ENCODE data around the gene TP53AIP1. TPM values are rescaled to one million over a fixed set of nuclear protein-coding genes. Genes with fewer than 3 reads are reported as not detected.

Gene TP53AIP1
- total RNA-seq, 1 experiment from 2014 or later: not detected

GRCh38 chr11:128927108-128927461 is 15.6 kb downstream of the TP53AIP1 start:
- Mint-ChIP-seq H3K36me3 (ENCODE audit: insufficient read depth in 1 of 3, low read depth in 3 of 3) (no peaks in the 10 kb centered on the region), H3K4me1 (peaks cover 51 to 56% of the 10 kb centered on the region in 2 experiments), H3K27me3 (ENCODE audit: low read depth) (peaks cover 86% of the 10 kb centered on the region), H3K9me3 (peaks cover 0 to 3% of the 10 kb centered on the region in 2 experiments; a peak in 2 of 5 replicates), H3K4me3 (no peak overlapping the region), H3K27ac (no peak overlapping the region)
- no peak overlapping the region for H3K14ac ChIP-seq (ENCODE audit: insufficient read depth, low read length)
- no peak overlapping the region for H2BK20ac ChIP-seq (ENCODE audit: low read depth, low read length, poor library complexity, severe bottlenecking)
- H3K9me3 ChIP-seq (ENCODE audit: control insufficient read depth, low read depth, low read length): no peaks in the 10 kb centered on the region
- DNase-seq: no peak
- H3K27me3 ChIP-seq (ENCODE audit: insufficient read depth, low read length): peaks cover 19% of the 10 kb centered on the region; the same call in 1 of the 2 replicates
- no peak overlapping the region for H2BK12ac ChIP-seq (ENCODE audit: insufficient read length, low read depth, low read length)
- WGBS (ENCODE audit: extremely low coverage, insufficient read length, low lambda C conversion rate): no CpG with 5 or more reads among the region's 11 CpGs
- H3K4me2 ChIP-seq (ENCODE audit: insufficient read depth, insufficient read length, low read length): no peak overlapping the region
- no peak overlapping the region for H4K5ac ChIP-seq (ENCODE audit: insufficient read length, low read depth, low read length)
- no peak overlapping the region for H3K23ac ChIP-seq (ENCODE audit: insufficient read length, low read depth, low read length)
- peaks cover 13% of the 10 kb centered on the region for H3K4me1 ChIP-seq (ENCODE audit: insufficient read depth, low read length)
- H2BK5ac ChIP-seq (ENCODE audit: insufficient read length, low read length): no peak overlapping the region
- H3T11ph ChIP-seq (ENCODE audit: low read length): no peak overlapping the region
- H2AK5ac ChIP-seq (ENCODE audit: insufficient read length, low read length): no peak overlapping the region
- no peak overlapping the region for H3K18ac ChIP-seq (ENCODE audit: insufficient read length, low read depth, low read length)
- no peak overlapping the region for H3K4ac ChIP-seq (ENCODE audit: low read depth, low read length)
- no peaks in the 10 kb centered on the region for H3K79me1 ChIP-seq (ENCODE audit: insufficient read depth, low read depth, low read length, poor library complexity, severe bottlenecking)
- no peak overlapping the region for H3K9ac ChIP-seq (ENCODE audit: extremely low read depth, insufficient read length, low read length)
- H3K56ac ChIP-seq (ENCODE audit: insufficient read length, low read depth, low read length): no peak overlapping the region
- H4K91ac ChIP-seq (ENCODE audit: insufficient read length, low read depth, low read length): no peak overlapping the region
- no peak overlapping the region for H3K27ac ChIP-seq (ENCODE audit: insufficient read length, low read depth, low read length)
- no peak overlapping the region for H2BK120ac ChIP-seq (ENCODE audit: low read depth, low read length, poor library complexity, severe bottlenecking)
- no peak overlapping the region for H2AFZ ChIP-seq (ENCODE audit: low read length)
- H2BK15ac ChIP-seq (ENCODE audit: low read depth, low read length): no peak overlapping the region
- no peaks in the 10 kb centered on the region for H3K23me2 ChIP-seq (ENCODE audit: insufficient read length, low read depth, low read length, poor library complexity, severe bottlenecking)
- no peak for TF ChIP-seq CTCF (conservative IDR thresholded peaks at IDR 0.05)
- H4K8ac ChIP-seq (replicated peaks; ENCODE audit: insufficient read length, low read depth, low read length): no peak overlapping the region
- H3K79me2 ChIP-seq (ENCODE audit: insufficient read depth, low read length): no peaks in the 10 kb centered on the region
- no peaks in the 10 kb centered on the region for H4K20me1 ChIP-seq (ENCODE audit: control insufficient read depth, insufficient read depth, insufficient read length)
